ENCODE data around the gene CHGA.

DNA sequence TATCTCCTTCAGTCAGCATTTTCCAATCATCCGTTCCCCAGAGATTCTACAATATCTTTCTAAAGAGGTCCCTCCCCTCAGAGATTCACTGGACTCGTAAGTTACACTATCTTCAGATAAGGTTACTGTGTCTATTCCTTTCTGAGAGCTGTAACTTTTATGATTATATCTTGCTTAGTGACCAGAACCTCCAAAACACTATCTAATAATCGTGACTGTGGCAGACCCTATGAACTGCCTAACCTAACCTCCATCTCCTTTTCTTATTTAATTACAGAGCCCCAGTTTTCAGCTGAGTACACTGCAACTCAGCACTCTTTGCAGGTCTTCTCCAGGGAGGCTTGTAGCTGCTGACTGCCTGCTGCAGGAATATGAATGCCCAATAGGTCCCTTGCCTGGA lies 38.5 kb upstream of the CHGA start:
- TF ChIP-seq, protein P1, sequence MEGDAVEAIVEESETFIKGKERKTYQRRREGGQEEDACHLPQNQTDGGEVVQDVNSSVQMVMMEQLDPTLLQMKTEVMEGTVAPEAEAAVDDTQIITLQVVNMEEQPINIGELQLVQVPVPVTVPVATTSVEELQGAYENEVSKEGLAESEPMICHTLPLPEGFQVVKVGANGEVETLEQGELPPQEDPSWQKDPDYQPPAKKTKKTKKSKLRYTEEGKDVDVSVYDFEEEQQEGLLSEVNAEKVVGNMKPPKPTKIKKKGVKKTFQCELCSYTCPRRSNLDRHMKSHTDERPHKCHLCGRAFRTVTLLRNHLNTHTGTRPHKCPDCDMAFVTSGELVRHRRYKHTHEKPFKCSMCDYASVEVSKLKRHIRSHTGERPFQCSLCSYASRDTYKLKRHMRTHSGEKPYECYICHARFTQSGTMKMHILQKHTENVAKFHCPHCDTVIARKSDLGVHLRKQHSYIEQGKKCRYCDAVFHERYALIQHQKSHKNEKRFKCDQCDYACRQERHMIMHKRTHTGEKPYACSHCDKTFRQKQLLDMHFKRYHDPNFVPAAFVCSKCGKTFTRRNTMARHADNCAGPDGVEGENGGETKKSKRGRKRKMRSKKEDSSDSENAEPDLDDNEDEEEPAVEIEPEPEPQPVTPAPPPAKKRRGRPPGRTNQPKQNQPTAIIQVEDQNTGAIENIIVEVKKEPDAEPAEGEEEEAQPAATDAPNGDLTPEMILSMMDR (IDR thresholded peaks at IDR 0.05), result no peak
- no peak for TF ChIP-seq EZH2 (IDR thresholded peaks at IDR 0.05; ENCODE audit: borderline replicate concordance, insufficient read depth, low read depth, low read length, poor library complexity, severe bottlenecking)

Measured in B cell (primary cell).